ENCODE results near the gene AK5.
A peak's percentile ranks its signal among the peaks of the same experiment; 100 is the strongest.

AK5 gene

DNA sequence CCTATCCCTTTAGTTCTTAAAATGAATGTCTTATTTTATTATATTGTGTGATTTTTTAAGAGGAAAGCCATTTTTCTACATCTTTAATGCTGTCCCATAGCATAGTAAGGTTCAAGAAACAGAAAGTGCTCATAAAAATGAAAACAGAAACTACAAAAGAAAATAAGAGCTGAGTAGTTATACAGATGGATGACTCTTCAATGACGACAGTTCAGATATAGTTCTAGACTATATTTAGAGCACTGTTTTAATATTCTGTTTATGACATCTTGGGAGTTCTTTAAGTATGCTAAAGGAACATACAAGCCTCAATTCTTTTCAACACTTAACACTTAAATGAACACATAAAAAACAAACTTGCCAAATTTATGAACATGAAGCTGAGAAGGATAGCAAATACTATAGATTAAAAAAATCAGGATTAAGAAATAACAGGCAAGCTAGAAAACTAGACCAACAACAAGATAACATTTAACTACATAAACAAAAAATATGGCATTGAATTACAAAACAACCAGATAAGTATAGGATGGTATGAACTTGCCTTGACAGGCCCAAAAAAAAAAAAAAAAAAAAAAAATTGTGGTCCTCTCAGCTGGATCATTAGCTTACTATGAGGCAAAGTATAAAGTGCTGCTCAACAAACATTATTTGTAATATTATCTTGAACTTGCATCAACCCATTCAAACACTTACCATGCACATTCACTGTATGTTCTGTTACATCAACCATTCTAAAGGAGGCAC is 312.7 kb downstream of the AK5 start:
- H3K79me2 ChIP-seq (ENCODE audit: low read length), result no peaks in the 10 kb centered on the region
- peak; percentile 16 for DNase-seq

DNA sequence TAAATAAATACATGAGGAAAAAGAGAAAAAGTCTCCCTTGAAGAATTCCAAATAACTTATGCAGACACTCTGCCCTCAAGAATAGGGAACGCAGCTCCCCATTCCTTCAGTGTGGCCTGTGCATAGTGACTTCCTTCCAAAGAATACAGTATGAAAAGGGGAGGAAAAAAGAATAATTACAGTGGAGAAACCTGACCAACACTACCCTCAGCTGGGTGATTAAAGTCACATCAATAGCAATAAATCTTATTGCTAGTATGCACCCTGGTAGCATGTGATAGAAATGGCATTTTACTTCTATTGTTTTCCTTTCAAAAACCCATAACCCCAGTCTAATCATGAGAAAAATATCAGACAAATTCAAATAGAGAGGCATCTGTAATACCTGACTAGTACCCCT is 315.5 kb downstream of the AK5 start:
- TF ChIP-seq EZH2phosphoT487 (IDR thresholded peaks at IDR 0.05; ENCODE audit: low read length), result no peak
- no peak for TF ChIP-seq EZH2 (optimal IDR thresholded peaks at IDR 0.05; ENCODE audit: low read depth, low read length)
- TF ChIP-seq, protein P1, sequence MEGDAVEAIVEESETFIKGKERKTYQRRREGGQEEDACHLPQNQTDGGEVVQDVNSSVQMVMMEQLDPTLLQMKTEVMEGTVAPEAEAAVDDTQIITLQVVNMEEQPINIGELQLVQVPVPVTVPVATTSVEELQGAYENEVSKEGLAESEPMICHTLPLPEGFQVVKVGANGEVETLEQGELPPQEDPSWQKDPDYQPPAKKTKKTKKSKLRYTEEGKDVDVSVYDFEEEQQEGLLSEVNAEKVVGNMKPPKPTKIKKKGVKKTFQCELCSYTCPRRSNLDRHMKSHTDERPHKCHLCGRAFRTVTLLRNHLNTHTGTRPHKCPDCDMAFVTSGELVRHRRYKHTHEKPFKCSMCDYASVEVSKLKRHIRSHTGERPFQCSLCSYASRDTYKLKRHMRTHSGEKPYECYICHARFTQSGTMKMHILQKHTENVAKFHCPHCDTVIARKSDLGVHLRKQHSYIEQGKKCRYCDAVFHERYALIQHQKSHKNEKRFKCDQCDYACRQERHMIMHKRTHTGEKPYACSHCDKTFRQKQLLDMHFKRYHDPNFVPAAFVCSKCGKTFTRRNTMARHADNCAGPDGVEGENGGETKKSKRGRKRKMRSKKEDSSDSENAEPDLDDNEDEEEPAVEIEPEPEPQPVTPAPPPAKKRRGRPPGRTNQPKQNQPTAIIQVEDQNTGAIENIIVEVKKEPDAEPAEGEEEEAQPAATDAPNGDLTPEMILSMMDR (IDR thresholded peaks at IDR 0.05; ENCODE audit: low read length), result no peak
- no peaks in the 10 kb centered on the region for H3K79me2 ChIP-seq (ENCODE audit: low read length)
- H3K4me2 ChIP-seq (ENCODE audit: low read depth, low read length), result no peak overlapping the region

More for the DNA sequence above, 312.7 kb downstream of the AK5 start:
- Histone ChIP-seq H3K36me3 (replicated peaks; ENCODE audit: insufficient read depth, low read length) (no peaks in the 10 kb centered on the region), H4K20me1 (ENCODE audit: insufficient read depth, low read length) (no peaks in the 10 kb centered on the region), H3K27ac (ENCODE audit: low read length) (no peak overlapping the region), H3K9ac (ENCODE audit: low read length) (no peak overlapping the region), H3K4me2 (ENCODE audit: low read depth, low read length) (peak overlapping the region; percentile 11; the same call in 1 of the 2 replicates), H3F3A (ENCODE audit: insufficient read depth, low read length) (no peaks in the 10 kb centered on the region), H3K27me3 (replicated peaks; ENCODE audit: insufficient read depth, low read length) (no peaks in the 10 kb centered on the region), H3K9me3 (replicated peaks; ENCODE audit: insufficient read depth, low read length) (no peaks in the 10 kb centered on the region), H2AFZ (ENCODE audit: low read length) (no peak overlapping the region), H3K4me3 (ENCODE audit: low read length) (no peak overlapping the region), H3K4me1 (ENCODE audit: low read length) (peaks cover 12% of the 10 kb centered on the region), H3K9me2 (replicated peaks; ENCODE audit: insufficient read depth, low read length) (no peaks in the 10 kb centered on the region)
- TF ChIP-seq, protein P1 (IDR thresholded peaks at IDR 0.05; ENCODE audit: low read length), result no peak
- TF ChIP-seq EZH2 (optimal IDR thresholded peaks at IDR 0.05; ENCODE audit: low read depth, low read length) (no peak), EZH2phosphoT487 (IDR thresholded peaks at IDR 0.05; ENCODE audit: low read length) (no peak)

DNA sequence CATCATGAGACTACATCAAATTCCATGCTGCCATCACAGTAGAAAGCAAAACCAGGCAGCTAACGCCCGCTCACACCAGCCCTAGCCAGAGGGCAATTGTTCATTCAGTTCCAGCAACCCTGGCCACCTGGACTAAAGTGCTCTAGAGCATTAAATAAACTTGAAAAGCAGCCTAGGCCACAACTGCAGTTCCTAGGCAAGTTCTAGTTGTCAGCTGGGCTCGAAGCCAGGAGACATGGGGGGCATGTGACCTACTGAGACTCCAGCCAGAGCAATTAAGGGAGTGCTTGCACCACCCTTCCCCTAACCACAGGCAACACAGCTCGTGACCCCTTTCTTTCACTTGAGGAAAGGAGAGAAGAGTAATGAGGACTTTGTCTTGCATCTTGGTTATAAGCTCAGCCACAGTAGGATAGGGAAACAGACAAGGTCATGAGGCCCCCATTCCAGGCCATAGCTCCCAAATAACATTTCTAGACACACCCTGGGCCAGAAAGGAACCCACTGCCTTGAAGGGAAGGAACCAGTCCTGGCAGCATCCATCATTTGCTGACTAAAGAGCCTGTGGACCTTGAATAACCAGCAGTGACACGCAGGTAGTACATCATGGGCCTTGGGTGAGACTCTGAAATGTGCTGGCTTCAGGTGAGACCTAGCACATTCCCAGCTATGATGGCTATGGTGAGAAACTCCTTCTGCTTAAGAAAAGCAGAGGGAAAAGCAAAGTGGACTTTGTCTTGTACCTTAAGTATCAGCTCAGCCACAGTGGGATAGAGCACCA is 323.6 kb downstream of the AK5 start:
- Histone ChIP-seq H3K79me2 (ENCODE audit: low read length) (0 out of 2 replicates have a peak, but pooled peaks cover 2% of the 10 kb centered on the region), H3K4me2 (ENCODE audit: low read depth, low read length) (no peak overlapping the region), H3K27ac (ENCODE audit: low read length) (no peak overlapping the region)

More for the DNA sequence above, 315.5 kb downstream of the AK5 start:
- Histone ChIP-seq H3K36me3 (replicated peaks; ENCODE audit: insufficient read depth, low read length) (no peaks in the 10 kb centered on the region), H4K20me1 (ENCODE audit: insufficient read depth, low read length) (no peaks in the 10 kb centered on the region), H3K4me3 (ENCODE audit: low read length) (no peak overlapping the region), H3K27ac (ENCODE audit: low read length) (no peak overlapping the region), H3F3A (ENCODE audit: insufficient read depth, low read length) (no peaks in the 10 kb centered on the region), H3K4me1 (ENCODE audit: low read length) (peaks cover 12% of the 10 kb centered on the region), H3K9me3 (replicated peaks; ENCODE audit: insufficient read depth, low read length) (no peaks in the 10 kb centered on the region), H2AFZ (ENCODE audit: low read length) (no peak overlapping the region), H3K9me2 (replicated peaks; ENCODE audit: insufficient read depth, low read length) (no peaks in the 10 kb centered on the region), H3K27me3 (replicated peaks; ENCODE audit: insufficient read depth, low read length) (no peaks in the 10 kb centered on the region), H3K9ac (ENCODE audit: low read length) (no peak overlapping the region)
- no peak for DNase-seq

More for the DNA sequence above, 323.6 kb downstream of the AK5 start:
- no peaks in the 10 kb centered on the region for H3K27me3 ChIP-seq (replicated peaks; ENCODE audit: insufficient read depth, low read length)
- 0 out of 2 replicates have a peak, but pooled peaks cover 2% of the 10 kb centered on the region for H3K36me3 ChIP-seq (replicated peaks; ENCODE audit: insufficient read depth, low read length)
- no peak overlapping the region for H3K4me3 ChIP-seq (ENCODE audit: low read length)
- H3K4me1 ChIP-seq (ENCODE audit: low read length), result no peaks in the 10 kb centered on the region
- H3F3A ChIP-seq (ENCODE audit: insufficient read depth, low read length), result no peaks in the 10 kb centered on the region
- H3K9me2 ChIP-seq (replicated peaks; ENCODE audit: insufficient read depth, low read length), result no peaks in the 10 kb centered on the region
- DNase-seq, result no peak
- no peak overlapping the region for H3K9ac ChIP-seq (ENCODE audit: low read length)
- TF ChIP-seq EZH2 (optimal IDR thresholded peaks at IDR 0.05; ENCODE audit: low read depth, low read length) (no peak), EZH2phosphoT487 (IDR thresholded peaks at IDR 0.05; ENCODE audit: low read length) (no peak)
- TF ChIP-seq, protein P1 (IDR thresholded peaks at IDR 0.05; ENCODE audit: low read length), result no peak
- H2AFZ ChIP-seq (ENCODE audit: low read length), result no peak overlapping the region
- H3K9me3 ChIP-seq (replicated peaks; ENCODE audit: insufficient read depth, low read length), result no peaks in the 10 kb centered on the region
- no peaks in the 10 kb centered on the region for H4K20me1 ChIP-seq (ENCODE audit: insufficient read depth, low read length)

Measured in MM.1S (cell line).